Measurements from ENCODE around the gene ETS2. TPM values are rescaled to one million over a fixed set of nuclear protein-coding genes. Genes with fewer than 3 reads are reported as not detected.

The ETS2 gene
- total RNA-seq, 1 donor from 2014 or later = 13.6 TPM

DNA sequence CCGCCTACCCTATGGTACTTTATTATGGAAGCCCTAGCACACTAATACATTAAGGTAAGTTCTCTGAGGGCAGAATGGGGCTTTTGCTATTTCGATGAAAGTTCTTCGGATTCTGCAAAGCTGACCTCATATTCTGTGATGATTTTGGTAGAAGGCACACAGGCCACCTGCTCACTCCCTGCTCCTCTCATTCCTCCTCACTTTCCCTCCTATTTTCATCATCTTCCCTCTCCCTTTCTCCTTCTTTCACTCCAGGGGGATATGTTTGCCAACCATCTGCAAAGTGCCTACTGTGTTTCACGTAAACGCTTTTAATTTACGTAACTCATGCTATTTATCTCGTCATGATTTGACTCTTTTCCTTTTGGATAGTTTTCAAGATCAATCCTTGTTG is 45.0 kb upstream of the ETS2 start:
- Mint-ChIP-seq H3K9me3 (ENCODE audit: low read depth) (peaks cover 3% of the 10 kb centered on the region), H3K27ac (ENCODE audit: unreplicated experiment) (no peak overlapping the region), H3K36me3 (ENCODE audit: low read depth) (peaks cover 2% of the 10 kb centered on the region), H3K4me3 (ENCODE audit: unreplicated experiment) (no peak overlapping the region), H3K27me3 (ENCODE audit: low read depth) (no peaks in the 10 kb centered on the region), H3K4me1 (ENCODE audit: low read depth) (peaks cover 50% of the 10 kb centered on the region)
- no peak for DNase-seq (ENCODE audit: low spot score)
- TF ChIP-seq CTCF (IDR thresholded peaks at IDR 0.05) = no peak

GRCh38 chr21:38761531-38761930 is 44.2 kb upstream of the ETS2 start:
- no peak for TF ChIP-seq CTCF (IDR thresholded peaks at IDR 0.05)
- Mint-ChIP-seq H3K9me3 (ENCODE audit: low read depth) (peaks cover 8% of the 10 kb centered on the region), H3K4me1 (ENCODE audit: low read depth) (peaks cover 42% of the 10 kb centered on the region), H3K27ac (ENCODE audit: unreplicated experiment) (peak overlapping the region; percentile 83), H3K27me3 (ENCODE audit: low read depth) (no peaks in the 10 kb centered on the region), H3K36me3 (ENCODE audit: low read depth) (peaks cover 2% of the 10 kb centered on the region), H3K4me3 (ENCODE audit: unreplicated experiment) (no peak overlapping the region)
- DNase-seq (ENCODE audit: low spot score) = no peak

DNA sequence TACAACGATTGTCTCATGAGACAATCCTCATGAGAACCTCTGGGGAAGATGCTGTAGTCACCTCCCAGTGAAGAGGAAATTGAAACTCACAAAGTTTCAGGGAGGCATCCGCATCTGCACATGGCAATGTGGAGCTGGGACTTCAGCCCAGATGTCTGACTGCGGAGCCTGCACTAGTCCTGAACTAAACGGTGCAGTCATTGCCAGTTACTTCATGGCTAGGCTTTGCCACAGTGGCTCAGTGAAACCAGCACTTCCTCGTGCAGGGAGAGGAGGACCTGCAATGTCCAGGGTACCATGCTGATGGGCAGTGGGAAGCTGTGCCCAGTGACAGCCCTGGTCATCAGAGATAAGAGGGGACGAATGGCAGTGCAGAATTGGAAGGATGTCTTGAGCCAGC is 40.7 kb upstream of the ETS2 start:
- TF ChIP-seq CTCF (IDR thresholded peaks at IDR 0.05) = no peak
- Mint-ChIP-seq H3K9me3 (ENCODE audit: low read depth) (peaks cover 8% of the 10 kb centered on the region), H3K4me1 (ENCODE audit: low read depth) (peaks cover 35% of the 10 kb centered on the region), H3K36me3 (ENCODE audit: low read depth) (peaks cover 2% of the 10 kb centered on the region), H3K4me3 (ENCODE audit: unreplicated experiment) (no peak overlapping the region), H3K27ac (ENCODE audit: unreplicated experiment) (no peak overlapping the region), H3K27me3 (ENCODE audit: low read depth) (no peaks in the 10 kb centered on the region)
- no peak for DNase-seq (ENCODE audit: low spot score)

DNA sequence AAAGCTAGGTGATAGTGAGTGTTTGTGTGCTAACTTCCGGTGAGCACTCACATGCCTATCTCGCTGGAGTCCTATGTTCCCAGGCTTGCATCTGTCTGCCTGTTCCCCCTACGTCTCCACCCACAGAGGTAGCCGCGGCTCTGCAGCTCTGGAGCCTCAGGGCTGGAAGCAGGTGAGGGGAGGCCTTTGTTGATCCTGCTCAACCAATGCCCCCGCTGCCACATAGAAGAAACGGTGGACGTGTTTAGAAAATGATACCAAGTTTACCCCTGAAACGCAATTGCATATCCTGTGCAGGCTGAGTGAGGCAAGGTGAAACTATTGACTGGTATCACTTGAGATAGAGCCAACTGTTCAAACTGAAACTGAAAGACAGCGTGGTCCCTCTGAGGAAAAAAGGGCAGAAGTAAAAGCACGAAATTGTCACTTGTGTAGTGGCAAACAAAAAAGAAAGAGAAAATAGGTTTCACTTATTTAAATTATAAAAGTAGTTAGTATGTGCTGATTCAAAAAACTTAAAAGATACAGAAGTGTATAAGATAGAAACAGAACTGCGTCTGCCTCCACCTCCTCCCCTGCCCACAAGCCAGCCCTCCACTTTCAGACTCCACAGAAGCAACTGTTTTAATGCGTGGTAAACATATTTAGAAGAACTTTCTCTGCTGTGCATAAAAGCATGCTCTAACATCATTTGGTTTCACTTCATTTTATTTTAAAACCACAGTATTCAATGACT is 38.6 kb upstream of the ETS2 start:
- no peaks in the 10 kb centered on the region for H3K27me3 Mint-ChIP-seq (ENCODE audit: low read depth)
- no peak overlapping the region for H3K4me3 Mint-ChIP-seq (ENCODE audit: unreplicated experiment)
- peaks cover 31% of the 10 kb centered on the region for H3K4me1 Mint-ChIP-seq (ENCODE audit: low read depth)
- H3K9me3 Mint-ChIP-seq (ENCODE audit: low read depth) = peaks cover 8% of the 10 kb centered on the region
- DNase-seq (ENCODE audit: low spot score) = no peak
- H3K27ac Mint-ChIP-seq (ENCODE audit: unreplicated experiment) = no peak overlapping the region
- H3K36me3 Mint-ChIP-seq (ENCODE audit: low read depth) = peaks cover 2% of the 10 kb centered on the region
- no peak for TF ChIP-seq CTCF (IDR thresholded peaks at IDR 0.05)

DNA sequence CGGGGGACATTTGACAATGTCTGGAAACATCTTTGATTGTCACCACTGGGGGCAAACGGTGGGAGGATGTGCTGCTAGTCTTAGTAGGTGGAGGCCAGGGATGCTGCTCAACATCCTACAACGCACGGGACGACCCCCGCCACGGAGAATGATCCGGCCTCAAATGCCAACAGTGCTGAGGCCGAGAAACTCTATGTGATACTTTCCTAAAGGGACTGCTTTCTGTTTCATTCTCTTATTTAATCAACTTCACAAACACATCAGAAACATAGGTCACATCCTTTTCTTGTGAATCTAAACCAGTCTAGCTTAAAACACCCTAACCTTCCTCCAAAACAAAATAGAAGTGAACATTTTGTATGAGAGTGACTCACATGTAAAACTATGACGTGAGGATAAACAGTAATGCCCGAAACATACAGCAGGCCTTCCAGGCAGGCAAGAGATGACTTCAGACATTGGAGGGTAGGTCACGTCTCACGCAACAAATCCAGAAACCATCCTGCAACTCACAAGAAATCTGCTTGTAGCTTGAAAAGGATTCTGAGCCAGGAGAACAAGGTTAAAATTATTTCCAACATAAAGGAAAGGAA is 37.2 kb upstream of the ETS2 start:
- Mint-ChIP-seq H3K36me3 (ENCODE audit: low read depth) (peaks cover 2% of the 10 kb centered on the region), H3K9me3 (ENCODE audit: low read depth) (peaks cover 8% of the 10 kb centered on the region), H3K27ac (ENCODE audit: unreplicated experiment) (peak overlapping the region; percentile 93), H3K4me3 (ENCODE audit: unreplicated experiment) (no peak overlapping the region), H3K27me3 (ENCODE audit: low read depth) (no peaks in the 10 kb centered on the region), H3K4me1 (ENCODE audit: low read depth) (peaks cover 38% of the 10 kb centered on the region)
- no peak for DNase-seq (ENCODE audit: low spot score)
- TF ChIP-seq CTCF (IDR thresholded peaks at IDR 0.05) = no peak

Data from chondrocyte (in vitro differentiated cells).